GM18505 (cell line): ENCODE results near the gene WDR20.
"Not testable (repeated sequence)": the region's sequence is repeated elsewhere in the genome, so short reads cannot be mapped to it uniquely, and the experiment has no call there.

Source experiments
- ATAC-seq: cut with Tn5 transposase; IDR thresholded peaks from one replicate; pipeline ENCODE4 v1.9.1; 2021; ENCODE audit not compliant: unreplicated experiment
- POLR2A ChIP-seq: IDR thresholded peaks from 4 replicates; pipeline ENCODE4 v1.6.1; 2011; ENCODE audit warnings: borderline replicate concordance; ENCODE audit not compliant: insufficient read depth, insufficient read length; ENCODE audit errors: extremely low read depth

The WDR20 gene

GRCh38 chr14:102170061-102170460, 30.4 kb downstream of the WDR20 start:
- ATAC-seq = no peak

GRCh38 chr14:102171173-102172020, 31.7 kb downstream of the WDR20 start:
- no peak for ATAC-seq
- no peak for TF ChIP-seq POLR2A

More at GRCh38 chr14:102170061-102170460, 30.4 kb downstream of the WDR20 start:
- no peak for TF ChIP-seq POLR2A

- not testable (repeated sequence) for ATAC-seq
These were observed 32.2 kb downstream of the WDR20 start for GRCh38 chr14:102172021-102172272.

GRCh38 chr14:102172721-102173120, 33.0 kb downstream of the WDR20 start:
- not testable (repeated sequence) for ATAC-seq

- no peak for ATAC-seq
- TF ChIP-seq POLR2A = no peak
These were observed 37.5 kb downstream of the WDR20 start for GRCh38 chr14:102177161-102177560.

- no peak for TF ChIP-seq POLR2A
- ATAC-seq = no peak
These were observed 39.1 kb downstream of the WDR20 start for GRCh38 chr14:102178806-102179205.

GRCh38 chr14:102180248-102180998, 40.7 kb downstream of the WDR20 start:
- TF ChIP-seq POLR2A = no peak
- ATAC-seq = no peak

GRCh38 chr14:102181187-102181586, 41.5 kb downstream of the WDR20 start:
- TF ChIP-seq POLR2A = no peak

GRCh38 chr14:102182190-102182589, 42.5 kb downstream of the WDR20 start:
- TF ChIP-seq POLR2A = no peak
- ATAC-seq = no peak

More at GRCh38 chr14:102181187-102181586, 41.5 kb downstream of the WDR20 start:
- no peak for ATAC-seq

GRCh38 chr14:102182936-102183619, 43.4 kb downstream of the WDR20 start:
- ATAC-seq = no peak
- no peak for TF ChIP-seq POLR2A

- ATAC-seq = no peak
- no peak for TF ChIP-seq POLR2A
These were observed 44.2 kb downstream of the WDR20 start for GRCh38 chr14:102183886-102184285.

- TF ChIP-seq POLR2A = no peak
- no peak for ATAC-seq
These were observed 44.8 kb downstream of the WDR20 start for GRCh38 chr14:102184316-102185035.

GRCh38 chr14:102185360-102185759, 45.7 kb downstream of the WDR20 start:
- no peak for ATAC-seq
- TF ChIP-seq POLR2A = no peak

- no peak for ATAC-seq
- no peak for TF ChIP-seq POLR2A
These were observed 47.3 kb downstream of the WDR20 start for GRCh38 chr14:102187044-102187443.

- no peak for ATAC-seq
These were observed 47.9 kb downstream of the WDR20 start for GRCh38 chr14:102187568-102188001.

More at GRCh38 chr14:102187568-102188001, 47.9 kb downstream of the WDR20 start:
- TF ChIP-seq POLR2A = no peak
